Mucosa of descending colon (tissue), 3 donors: ENCODE data around the gene PNPLA5. TPM values are rescaled to one million over a fixed set of nuclear protein-coding genes. Genes with fewer than 3 reads are reported as not detected.

ENCODE experiments used
- ATAC-seq: fragments of 200-7000 bp; cut with Tn5 transposase; one replicate; pipeline ENCODE4 v1.9.1; 2020; ENCODE audit warnings: mild to moderate bottlenecking, moderate library complexity
- DNase-seq, 3 donors: peaks; one replicate each; pipeline ENCODE4 v3.0.0-alpha.2; 2020
- H3K36me3 ChIP-seq: fragments of 200-600 bp; one replicate; pipeline ENCODE4 v1.8.0; 2021; ENCODE audit warnings: low read depth, mild to moderate bottlenecking
- H3K4me1 ChIP-seq: fragments of 200-600 bp; one replicate; pipeline ENCODE4 v1.8.0; 2021; ENCODE audit warnings: low read depth, mild to moderate bottlenecking
- H3K4me3 ChIP-seq: fragments of 200-600 bp; one replicate; pipeline ENCODE4 v1.8.0; 2021; ENCODE audit warnings: mild to moderate bottlenecking
- H3K9me3 ChIP-seq: fragments of 200-600 bp; one replicate; pipeline ENCODE4 v1.8.0; 2021; ENCODE audit warnings: mild to moderate bottlenecking
- intact Hi-C, 2 donors: fragments of 100-400 bp; cut with DNase I in 1 of 2; cut with micrococcal nuclease in 1 of 2; formaldehyde crosslinking; loops; one replicate each; pipeline versions ENCODE4 v1.11.0 to v1.11.1; 2022; cut with DNase I, micrococcal nuclease
- total RNA-seq, 3 donors: library from RNA; stranded (reverse); fragmentation: NEBNext Ultra II Directional in 2 of 3; extraction: Animal tissue kit (Norgen Biotek cat#: 25700) in 2 of 3; gene quantifications; one replicate each; pipeline versions ENCODE4 v1.2.1 to v1.2.4, GENCODE V29; 2021 to 2023
- TF ChIP-seq, protein P1 (sequence below): fragments of 200-600 bp; IDR thresholded peaks from one replicate; pipeline ENCODE4 v1.8.0; 2022; ENCODE audit warnings: antibody characterized with exemption, mild to moderate bottlenecking
- donor health status: DM: no; HTN: no; CAD: no; lungs with moderate emphysema.
- donor health status: DM: no; HTN: no; CAD: no.
- donor health status: DM: no; HTN: yes; CAD: no.

PNPLA5 gene
- total RNA-seq, 3 donors from 2014 or later, result not detected

DNA sequence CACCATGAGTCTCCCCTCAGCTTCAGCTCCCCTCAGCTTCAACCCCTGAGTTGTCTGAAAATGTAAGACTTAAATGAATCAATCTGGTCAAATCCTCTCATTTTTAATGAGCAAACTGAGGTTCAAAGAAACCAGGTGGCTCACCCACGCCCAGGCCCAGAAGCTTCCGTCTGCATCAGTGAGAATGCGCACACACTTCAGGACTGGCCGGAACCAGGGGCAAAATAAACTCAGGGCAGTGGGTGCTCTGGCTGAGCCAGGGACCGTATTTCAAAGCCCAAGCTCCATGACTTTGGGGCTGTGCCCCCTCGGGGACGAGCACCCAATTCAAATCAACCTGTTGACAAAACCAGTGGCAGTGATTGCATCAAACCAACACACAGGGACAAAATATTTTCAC is 32.6 kb downstream of the PNPLA5 start:
- H3K9me3 ChIP-seq, result no peaks in the 10 kb centered on the region
- ATAC-seq (no peak), DNase-seq (peak in 1 of 3 donors; percentile 15)
- H3K4me3 ChIP-seq, result no peak overlapping the region
- intact Hi-C loops, result no loop called here
- H3K36me3 ChIP-seq, result no peaks in the 10 kb centered on the region
- no peaks in the 10 kb centered on the region for H3K4me1 ChIP-seq
- TF ChIP-seq, protein P1, sequence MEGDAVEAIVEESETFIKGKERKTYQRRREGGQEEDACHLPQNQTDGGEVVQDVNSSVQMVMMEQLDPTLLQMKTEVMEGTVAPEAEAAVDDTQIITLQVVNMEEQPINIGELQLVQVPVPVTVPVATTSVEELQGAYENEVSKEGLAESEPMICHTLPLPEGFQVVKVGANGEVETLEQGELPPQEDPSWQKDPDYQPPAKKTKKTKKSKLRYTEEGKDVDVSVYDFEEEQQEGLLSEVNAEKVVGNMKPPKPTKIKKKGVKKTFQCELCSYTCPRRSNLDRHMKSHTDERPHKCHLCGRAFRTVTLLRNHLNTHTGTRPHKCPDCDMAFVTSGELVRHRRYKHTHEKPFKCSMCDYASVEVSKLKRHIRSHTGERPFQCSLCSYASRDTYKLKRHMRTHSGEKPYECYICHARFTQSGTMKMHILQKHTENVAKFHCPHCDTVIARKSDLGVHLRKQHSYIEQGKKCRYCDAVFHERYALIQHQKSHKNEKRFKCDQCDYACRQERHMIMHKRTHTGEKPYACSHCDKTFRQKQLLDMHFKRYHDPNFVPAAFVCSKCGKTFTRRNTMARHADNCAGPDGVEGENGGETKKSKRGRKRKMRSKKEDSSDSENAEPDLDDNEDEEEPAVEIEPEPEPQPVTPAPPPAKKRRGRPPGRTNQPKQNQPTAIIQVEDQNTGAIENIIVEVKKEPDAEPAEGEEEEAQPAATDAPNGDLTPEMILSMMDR, result no peak

DNA sequence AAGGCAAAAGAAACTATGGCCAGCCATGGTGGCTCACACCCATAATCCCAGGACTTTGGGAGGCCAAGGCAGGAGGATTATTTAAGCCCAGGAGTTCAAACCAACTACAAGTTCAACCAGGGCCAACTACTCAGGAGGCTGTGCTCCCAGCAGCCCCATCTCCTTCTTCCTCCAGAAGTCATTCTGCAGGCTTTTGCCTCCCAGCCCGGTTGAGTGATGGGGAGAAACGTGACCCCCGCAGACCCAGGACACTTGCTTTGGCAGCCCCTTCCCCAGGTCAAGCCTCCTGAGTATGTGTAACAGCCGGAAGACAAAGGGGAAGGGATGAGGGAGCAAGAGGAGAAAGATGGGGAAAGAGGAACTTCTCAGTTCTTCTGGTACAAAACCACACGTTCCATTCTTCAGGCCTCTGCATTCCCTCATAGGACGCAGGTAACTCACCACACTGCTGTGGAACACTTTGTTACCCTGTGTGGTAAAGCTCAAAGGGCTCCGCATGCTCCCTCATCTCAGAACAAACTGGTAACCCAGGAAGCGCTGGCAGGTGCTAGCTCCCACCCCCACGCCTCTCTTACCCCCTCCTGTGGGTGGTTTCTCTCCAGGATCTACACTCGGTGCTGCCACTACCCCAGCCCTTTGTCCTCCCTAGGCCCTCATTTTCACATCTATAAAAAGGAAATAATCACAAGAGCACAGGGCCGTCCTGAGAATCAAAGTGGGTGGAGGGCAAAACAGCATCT is 33.5 kb downstream of the PNPLA5 start:
- no peak for ATAC-seq
- intact Hi-C loops, result no loop called here
- Histone ChIP-seq H3K36me3 (no peaks in the 10 kb centered on the region), H3K9me3 (no peaks in the 10 kb centered on the region), H3K4me3 (no peak overlapping the region), H3K4me1 (no peaks in the 10 kb centered on the region)
- peak in 1 of 3 donors; percentile 9 for DNase-seq
- TF ChIP-seq, protein P1, result no peak

DNA sequence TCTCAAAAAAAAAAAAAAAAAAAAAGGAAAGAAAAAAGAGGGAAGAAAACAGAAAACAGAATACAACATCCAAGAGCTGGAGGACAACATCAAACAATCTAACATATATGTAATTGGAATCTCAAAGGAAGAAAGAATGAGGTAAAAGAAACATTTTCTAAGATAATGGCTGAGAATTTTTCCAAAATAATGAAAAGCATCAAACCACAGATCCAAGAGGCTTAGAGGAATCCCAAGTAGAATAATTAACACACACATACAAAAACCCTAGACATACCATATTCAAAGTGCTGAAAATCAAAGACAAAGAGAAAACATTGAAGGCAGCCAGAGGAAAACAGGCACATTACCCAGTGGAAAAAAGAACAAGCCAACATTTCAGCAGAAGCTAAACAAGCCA is 34.4 kb downstream of the PNPLA5 start:
- no peak for ATAC-seq
- TF ChIP-seq, protein P1, result no peak

DNA sequence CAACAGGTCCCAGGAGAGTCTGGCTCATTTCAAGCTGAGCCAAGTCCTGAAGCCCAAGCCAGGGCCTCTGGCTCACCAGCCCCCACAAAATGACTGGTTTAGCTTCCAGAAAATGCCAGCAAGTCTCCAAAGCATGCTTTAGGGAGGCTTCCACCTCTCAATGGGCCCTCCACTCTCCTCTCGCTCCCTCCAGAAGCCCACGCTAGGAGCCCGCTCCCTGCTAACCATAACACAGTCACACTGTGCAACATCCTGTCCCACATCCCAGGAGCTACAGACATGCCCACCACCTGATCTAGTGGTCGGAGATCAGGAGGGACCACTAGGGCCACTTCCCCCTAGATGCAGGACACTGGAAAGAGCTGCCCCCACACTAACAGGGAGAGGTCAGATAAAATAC is 36.4 kb downstream of the PNPLA5 start:
- TF ChIP-seq, protein P1, result no peak
- Histone ChIP-seq H3K4me1 (no peaks in the 10 kb centered on the region), H3K36me3 (no peaks in the 10 kb centered on the region), H3K9me3 (no peaks in the 10 kb centered on the region), H3K4me3 (no peak overlapping the region)
- intact Hi-C loops, result no loop called here
- ATAC-seq (no peak), DNase-seq (peak in 1 of 3 donors; percentile 12)

More for the DNA sequence above, 34.4 kb downstream of the PNPLA5 start:
- Histone ChIP-seq H3K9me3 (no peaks in the 10 kb centered on the region), H3K4me1 (no peaks in the 10 kb centered on the region), H3K36me3 (no peaks in the 10 kb centered on the region), H3K4me3 (no peak overlapping the region)
- DNase-seq, result no peak
- intact Hi-C loops, result no loop called here

DNA sequence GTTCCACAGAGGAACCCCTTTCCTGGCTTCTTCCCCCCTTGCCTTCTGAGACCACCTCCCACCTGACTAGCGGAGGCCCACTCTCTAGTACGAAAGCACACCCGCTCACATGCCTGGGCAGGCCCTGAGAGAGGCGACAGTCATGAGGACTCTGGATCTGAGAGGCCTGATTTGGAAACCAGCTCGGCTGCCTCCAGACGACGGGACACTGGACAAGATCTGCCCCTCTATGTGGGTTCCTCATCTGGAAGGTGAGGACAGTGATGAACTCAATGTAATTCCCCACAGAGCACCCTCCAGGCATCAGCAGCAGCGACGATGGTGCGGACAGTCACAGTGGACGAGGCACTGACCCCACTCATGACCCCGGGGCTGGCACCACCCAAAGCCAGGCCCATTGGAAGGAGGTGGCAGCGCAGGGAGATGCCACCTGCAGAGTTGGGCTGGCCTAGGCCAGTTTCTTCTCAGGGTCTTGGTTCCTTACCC is 37.0 kb downstream of the PNPLA5 start:
- H3K9me3 ChIP-seq, result no peaks in the 10 kb centered on the region
- no peaks in the 10 kb centered on the region for H3K4me1 ChIP-seq
- no peak overlapping the region for H3K4me3 ChIP-seq
- DNase-seq (peak in 1 of 3 donors; percentile 27), ATAC-seq (no peak)
- no peaks in the 10 kb centered on the region for H3K36me3 ChIP-seq
- TF ChIP-seq, protein P1, result no peak
- intact Hi-C loops, result no loop called here
